ENCODE measurements around the gene GRHL1. TPM values are rescaled to one million over a fixed set of nuclear protein-coding genes. Genes with fewer than 3 reads are reported as not detected.

The GRHL1 gene
- total and polyA plus RNA-seq, 2 of the 8 experiments (the other 6 are each of a cell fraction or from before 2014, with no cell fraction given), result 1.3 to 3.6 TPM

DNA sequence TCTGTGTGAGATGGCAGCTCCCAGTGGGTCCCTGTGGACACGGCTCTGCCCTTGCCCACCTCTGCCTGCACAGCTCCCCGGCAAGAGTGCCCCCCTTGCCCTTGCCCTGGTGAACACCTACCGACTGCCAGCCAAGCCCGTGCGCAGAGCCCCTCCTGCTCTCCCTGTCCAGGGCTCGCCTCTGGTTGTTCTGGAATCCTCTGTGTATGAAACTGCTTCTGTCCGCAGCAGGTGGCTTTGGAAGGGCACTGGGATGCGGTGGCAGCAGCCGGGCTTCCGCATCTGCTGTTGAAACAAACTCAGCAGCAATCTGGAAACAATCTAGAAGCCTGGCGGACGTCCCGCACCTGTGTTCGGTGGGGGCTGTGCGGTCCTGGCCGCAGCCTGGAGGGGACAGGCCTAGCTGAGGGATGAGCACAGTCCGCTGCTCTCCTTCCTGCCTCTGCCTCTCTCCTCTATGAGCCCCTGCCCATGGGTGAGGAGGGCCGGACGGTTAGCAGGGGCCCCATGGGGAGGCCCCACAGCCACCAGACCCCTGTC, 57.8 kb downstream of the GRHL1 start (continued):
- TF ChIP-seq SP2 (IDR thresholded peaks at IDR 0.05; ENCODE audit: low read length) (no peak), BCL11A (IDR thresholded peaks at IDR 0.05; ENCODE audit: low read depth in 2 of 2, low read length in 2 of 2) (no peak), CHD2 (IDR thresholded peaks at IDR 0.05; ENCODE audit: low read length) (no peak), GABPA (IDR thresholded peaks at IDR 0.05; ENCODE audit: borderline replicate concordance, insufficient read depth, low read length) (no peak)

Measured in H1 (cell line).